ENCODE data around the gene FAM227B.
"Not testable (repeated sequence)": the region's sequence is repeated elsewhere in the genome, so short reads cannot be mapped to it uniquely, and the experiment has no call there.

FAM227B gene

DNA sequence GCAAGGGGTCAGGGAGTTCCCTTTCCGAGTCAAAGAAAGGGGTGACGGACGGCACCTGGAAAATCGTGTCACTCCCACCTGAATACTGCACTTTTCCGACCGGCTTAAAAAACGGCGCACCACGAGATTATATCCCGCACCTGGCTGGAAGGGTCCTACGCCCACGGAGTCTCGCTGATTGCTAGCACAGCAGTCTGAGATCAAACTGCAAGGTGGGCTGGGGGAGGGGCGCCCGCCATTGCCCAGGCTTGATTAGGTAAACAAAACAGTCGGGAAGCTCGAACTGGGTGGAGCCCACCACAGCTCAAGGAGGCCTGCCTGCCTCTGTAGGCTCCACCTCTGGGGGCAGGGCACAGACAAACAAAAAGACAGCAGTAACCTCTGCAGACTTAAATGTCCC is 266.2 kb downstream of the FAM227B start:
- not testable (repeated sequence) for DNase-seq

DNA sequence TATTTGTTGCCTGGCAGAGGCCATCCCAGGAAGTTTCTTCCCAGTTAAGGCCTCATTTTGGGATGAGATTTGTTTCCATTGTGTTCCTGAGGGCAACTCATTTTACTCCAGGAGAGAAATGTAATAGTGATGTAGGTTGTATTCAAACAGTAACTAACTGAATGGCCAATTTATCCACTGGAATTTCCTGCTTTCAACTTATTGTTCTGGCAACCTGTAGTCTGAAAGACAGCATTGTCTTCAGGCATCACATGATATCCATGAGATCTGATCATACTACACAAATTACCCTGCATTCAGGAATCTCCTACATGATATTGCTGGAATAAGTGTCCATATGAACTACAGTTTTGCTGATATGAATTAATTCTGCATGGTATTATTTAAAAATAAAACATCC is 277.1 kb downstream of the FAM227B start:
- no peak for DNase-seq

DNA sequence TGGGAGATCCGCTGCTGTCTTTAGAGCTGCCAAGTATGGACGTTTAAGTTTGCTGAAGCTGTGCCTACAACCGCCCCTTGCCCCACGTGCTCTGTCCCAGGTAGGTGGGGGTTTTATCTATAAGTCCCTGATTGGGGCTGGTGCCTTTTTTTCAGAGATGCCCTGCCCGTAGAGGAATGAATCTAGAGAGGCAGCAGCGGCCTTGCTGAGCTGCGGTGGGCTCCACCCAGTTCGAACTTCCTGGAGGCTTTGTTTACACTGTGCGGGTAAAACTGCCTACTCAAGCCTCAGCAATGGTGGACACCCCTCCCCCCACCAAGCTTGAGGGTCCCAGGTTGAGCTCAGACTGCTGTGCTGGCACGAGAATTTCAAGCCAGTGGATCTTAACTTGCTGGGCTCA is 281.0 kb downstream of the FAM227B start:
- DNase-seq, result no peak

DNA sequence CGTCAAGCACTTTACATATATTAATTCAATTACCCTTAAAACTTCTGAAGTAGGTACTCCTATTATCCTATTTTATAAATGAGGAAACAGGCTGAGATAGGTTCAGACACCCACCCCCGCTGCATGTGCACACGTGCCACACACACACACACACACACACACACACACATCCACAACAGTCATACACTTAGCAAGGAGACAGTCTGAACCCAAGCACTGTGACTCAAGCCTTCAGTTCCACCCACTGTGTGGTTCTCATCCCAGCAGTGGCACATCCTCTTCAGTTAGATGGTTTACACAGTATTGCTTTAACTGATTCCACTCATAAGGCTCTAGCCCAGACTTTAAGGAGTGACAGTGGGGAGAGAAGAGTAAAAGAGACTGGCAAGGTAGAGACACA is 288.7 kb downstream of the FAM227B start:
- no peak for DNase-seq

DNA sequence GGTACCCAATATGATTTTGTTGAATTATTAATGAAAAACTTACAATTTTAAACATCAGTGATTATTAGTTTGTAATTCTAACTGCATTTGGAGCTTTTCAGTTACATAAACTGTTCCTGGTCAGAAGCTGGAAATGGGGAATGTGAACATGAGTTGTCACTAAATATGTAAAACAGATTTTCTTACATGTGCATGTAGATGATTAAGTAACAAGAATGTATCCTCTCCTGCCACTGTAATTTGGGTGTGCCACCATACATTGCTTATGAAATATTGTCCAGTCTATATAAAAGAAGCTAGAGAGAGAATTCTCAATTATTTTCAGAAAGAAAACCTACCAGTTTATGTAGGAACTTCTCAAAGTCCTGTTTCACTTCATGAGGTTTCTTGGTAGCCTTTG is 289.2 kb downstream of the FAM227B start:
- no peak for DNase-seq

DNA sequence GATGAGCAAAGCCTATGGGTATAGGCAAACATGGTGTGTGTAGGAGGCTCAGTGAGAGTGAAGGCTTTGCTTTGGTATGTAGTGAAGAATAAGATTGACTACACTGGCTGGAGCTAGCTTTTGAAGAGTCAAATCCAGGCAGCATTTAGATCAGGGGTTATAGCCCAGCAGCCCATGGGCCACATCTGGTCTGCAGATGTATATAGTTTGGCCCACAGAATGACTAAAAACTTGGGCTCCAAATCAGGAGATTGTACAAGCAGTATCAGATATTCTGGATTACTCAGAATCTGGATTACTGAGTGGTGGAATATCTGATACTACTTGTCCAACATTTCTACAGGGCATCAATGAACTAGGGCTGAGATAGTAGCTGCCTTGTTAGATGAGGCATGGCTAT is 290.5 kb downstream of the FAM227B start:
- no peak for DNase-seq

DNA sequence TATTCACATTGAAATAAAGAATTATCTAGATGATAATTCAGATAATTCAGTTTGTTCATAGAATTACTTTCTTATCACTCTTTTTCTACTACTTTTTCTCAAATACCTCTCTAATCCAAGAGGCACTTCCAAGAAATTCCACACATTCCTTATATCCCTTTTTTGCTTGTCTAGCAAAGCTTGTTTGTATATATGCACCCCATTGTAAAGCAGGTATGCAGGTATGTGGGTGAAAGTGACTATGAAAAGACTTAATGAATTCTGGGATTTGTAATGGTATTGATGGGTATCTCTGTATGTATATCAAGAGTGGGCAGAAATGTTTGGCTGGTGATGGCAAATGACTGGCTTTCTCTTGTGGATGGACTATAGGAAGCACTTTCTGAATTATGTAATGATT is 291.7 kb downstream of the FAM227B start:
- DNase-seq, result no peak

DNA sequence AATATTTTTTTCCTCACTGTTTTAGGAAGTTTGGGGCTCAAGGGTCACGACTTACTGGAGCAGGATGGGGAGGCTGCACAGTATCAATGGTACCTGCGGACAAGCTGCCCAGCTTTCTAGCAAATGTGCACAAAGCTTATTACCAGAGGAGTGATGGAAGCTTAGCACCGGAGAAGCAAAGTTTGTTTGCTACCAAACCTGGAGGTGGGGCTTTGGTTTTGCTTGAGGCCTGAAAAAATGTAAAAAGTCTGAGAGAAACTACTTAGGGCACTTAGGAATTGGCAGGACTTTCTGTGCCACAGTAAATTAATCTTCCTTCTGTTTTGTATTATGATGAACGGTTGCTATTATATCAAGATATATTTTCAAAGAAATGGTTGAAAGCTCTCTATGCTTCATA is 292.7 kb downstream of the FAM227B start:
- DNase-seq, result no peak

DNA sequence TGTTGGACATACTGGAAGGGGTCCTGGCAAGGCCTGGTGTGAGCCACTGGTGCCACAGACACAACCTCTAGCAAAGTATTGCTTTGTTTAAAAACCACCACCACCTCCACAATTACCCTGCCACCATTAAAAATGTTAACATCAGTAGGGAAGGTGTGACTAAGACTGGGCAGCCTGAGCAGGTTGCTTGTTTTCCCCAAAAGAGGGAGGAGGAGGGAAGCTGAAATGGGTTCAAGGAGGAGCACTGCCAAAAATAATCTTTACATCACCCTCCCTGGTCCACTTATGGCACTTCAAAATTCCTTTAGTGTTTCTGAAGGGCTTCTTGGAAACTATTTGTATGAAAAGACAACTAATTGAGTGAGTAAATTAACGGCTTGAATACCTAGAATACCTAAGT is 297.4 kb downstream of the FAM227B start:
- no peak for DNase-seq

DNA sequence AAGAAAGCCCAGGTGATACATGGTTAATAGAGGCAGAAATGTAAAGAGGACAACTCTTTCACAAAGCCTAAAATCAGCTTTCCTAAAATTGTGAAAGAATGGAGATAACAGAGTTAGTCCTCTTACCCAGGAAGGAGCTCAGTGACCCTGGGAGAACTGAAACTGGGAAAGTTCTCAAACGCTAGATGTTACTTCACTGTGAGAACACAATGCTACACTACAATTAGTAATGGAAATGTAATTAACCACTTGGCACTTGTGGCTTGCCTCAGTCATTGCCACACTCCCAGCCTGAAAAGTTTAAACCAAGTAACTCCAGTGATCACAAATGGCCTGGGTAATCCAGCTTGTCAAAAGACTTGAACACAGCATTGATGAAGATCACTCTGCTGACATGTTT is 300.3 kb downstream of the FAM227B start:
- no peak for DNase-seq

DNA sequence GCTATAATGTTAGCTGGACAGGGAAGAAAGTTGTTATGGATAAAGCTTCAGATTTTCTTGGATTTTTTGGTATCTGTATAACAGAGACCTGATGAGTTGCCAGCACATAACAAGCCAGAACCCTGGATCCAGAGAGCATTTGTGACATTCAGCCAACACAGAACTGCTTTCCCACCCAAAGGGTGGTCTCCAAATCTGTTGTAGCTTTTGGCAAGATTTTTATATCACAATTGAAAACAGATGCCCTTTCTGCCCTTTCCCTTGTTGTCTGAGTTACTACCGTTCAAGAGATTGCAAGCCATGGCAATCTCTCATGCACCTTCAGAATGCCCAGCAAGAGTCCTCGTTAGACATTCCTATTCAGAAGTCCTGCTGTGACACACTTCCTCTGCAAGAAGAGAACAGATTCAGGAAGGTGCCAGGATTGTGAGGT is 305.2 kb downstream of the FAM227B start:
- DNase-seq, result no peak

DNA sequence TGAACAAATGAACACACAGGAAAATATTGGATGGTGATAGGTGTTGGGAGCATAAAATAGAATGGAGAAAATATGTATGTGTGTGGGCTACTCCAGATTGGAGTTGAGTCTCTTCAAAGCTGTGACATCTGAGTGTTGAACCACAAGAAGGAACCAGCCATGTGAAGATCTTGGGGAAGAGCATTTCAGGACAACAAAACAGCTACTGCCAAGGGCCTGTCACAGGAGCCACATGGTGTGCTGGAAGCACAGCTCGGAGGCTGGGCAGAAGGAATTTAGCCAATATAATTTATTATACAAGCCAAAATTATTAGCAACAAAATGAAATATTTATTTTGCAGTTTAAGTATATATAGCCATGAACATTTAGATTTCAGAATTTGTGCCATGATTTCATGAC is 305.9 kb downstream of the FAM227B start:
- DNase-seq, result no peak

DNA sequence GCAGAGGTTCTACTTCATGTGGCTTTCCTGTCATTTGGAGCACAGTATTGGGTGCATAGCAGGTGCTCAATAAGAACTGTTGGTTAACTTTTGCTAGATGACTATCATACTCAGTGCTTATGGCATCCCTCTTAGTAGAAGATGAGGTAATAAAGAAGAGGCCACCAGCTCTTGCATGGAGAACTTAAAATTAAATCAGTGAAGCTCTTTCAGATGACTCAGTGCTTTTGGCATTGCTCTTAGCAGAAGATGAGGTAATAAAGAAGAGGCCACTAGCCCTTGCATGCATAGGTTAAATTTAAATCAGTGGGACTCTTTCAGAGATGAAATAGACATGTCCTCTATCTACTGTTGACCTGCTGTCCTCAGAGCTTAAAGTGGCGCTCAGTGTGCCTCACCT is 307.0 kb downstream of the FAM227B start:
- DNase-seq, result no peak

DNA sequence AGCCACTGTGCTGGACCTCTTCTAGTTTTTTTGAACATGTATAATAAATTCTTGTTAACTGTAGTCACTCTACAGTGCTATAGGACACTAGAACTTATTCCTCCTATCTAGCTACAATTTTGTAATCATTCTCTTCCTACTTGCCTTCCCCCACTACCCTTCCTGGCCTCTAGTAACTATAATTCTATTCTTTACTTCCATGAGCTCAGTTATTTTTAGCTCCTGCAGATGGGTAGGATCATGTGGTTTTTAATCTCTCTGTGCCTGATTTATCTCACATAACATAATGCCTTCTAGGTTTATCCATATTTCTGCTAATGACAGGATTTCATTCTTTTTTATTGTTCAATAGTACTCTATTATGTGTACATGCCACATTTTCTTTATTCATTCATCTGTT is 310.7 kb downstream of the FAM227B start:
- no peak for DNase-seq

DNA sequence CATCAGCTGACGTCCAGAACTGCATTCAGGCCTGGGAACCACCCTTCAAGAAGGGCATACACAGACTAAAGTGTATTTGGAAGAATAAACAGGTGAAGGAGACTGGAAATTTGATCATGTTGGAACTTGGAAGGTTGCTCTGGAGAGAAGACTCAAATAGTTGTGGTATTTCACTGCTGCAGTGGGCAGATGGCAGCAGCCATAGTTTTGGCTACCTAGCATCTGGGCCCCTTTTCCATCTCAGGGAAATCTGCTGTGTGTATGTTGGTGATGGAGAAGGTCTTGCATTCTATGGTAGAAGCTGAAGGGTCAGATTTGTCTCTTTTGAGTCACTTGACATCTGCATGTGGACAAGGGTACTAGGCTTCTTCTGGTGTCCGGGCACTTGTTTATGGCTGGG is 311.9 kb downstream of the FAM227B start:
- no peak for DNase-seq

DNA sequence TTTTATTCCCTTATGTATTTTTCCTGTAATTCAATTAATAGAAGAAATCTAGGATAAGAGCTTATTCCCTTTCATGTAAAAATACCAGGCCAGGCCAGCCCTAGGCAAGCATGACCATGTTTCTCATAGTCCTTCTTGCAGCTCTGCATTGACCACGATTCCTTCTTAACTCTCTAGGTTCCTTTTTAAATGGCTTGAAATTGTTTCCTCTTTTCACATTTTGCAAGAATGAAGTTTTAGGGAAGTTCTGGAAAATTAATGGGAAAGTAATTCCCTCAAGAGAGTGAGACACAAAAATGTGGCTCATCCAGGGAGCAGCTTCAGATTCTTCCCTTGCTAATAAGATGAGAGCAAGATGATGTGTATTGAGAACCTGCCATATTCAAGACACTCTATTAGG is 314.1 kb downstream of the FAM227B start:
- DNase-seq, result no peak

DNA sequence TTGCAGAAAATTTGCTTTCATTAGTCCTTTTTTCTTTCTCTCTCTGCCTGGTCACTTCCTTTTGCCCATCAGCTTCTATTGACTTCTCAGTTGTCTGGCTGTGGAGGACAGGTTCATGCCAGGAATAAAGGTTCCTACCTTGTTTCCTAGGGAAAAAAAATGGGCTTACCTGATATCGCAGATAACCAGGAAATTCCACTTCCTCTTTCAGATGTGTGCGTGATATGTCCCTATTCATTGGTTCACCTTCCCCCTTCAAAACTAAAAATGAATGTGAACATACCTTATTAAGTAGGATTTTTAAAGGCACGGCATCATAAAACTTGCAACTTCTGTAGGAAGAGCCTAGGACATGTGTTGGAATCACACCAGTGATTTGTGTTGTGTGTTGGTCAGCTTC is 317.6 kb downstream of the FAM227B start:
- no peak for DNase-seq

DNA sequence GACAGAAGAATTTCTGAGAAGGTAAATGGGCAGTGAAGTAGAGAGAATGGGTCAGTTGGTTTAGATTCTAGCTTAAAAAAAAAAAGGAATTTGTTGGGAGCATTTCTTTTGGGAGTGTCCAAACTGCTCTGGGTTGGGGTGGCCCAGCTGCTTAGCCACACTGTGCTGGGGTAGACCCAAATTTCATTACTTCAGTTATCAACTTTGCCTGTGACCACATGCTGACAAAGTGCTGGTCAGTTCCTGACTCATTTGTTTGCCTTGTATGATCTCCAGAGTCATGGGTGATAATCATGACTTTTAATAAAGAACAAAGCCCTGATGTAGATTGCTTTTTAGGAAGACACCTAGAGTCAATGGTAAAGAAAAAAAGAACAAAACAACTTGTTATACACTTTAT is 319.1 kb downstream of the FAM227B start:
- no peak for DNase-seq

DNA sequence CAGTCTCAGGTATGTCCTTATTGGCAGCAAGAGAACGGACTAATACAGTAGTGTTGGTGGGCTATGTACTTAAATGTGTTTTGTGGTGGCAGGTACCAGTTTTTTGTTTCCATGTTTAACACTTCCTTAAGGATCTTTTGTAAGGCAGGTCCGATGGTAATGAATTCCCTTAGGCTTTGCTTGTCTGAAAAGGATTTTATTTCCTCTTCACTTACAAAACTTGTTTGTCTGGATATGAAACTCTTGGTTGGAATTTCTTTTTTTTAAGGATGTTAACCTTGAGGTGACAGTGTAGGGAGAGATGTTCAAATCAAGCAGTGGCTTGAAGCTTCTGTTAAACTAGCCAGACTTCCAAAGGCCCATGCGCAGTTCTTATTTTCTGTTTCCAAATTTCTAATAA is 319.8 kb downstream of the FAM227B start:
- DNase-seq, result no peak

DNA sequence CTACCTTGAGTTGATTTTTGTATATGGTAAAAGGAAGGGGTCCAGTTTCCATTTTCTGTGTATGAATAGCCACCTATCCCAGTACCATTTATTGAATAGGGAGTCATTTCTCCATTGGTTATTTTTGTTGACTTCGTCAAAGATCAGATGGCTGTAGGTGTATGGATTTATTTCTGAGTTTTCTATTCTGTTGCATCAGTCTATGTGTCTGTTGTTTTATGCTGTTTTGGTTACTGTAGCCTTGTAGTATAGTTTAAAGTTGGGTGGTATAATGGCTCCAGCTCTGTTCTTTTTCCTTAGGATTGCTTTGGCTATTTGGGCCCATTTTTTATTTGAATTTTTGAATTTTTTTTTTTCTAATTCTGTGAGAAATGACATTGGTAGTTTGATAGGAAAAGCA is 323.0 kb downstream of the FAM227B start:
- no peak for DNase-seq

DNA sequence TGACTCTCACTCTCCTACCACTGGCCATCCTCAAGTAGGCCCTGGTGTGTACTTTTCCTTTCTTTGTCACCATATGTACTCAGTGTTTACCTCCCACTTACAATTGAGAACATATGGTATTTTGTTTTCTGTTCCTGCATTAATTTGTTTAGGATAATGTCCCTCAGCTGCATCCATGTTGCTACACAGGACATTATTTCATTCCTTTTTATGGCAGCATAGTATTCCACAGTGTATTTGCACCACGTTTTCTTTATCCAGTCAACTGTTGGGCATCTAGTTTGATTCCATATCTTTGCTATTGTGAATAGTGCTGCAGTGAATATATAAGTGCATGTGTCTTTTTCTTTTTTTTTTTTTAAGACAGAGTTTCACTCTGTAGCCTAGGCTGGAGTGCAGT is 324.4 kb downstream of the FAM227B start:
- DNase-seq, result no peak

DNA sequence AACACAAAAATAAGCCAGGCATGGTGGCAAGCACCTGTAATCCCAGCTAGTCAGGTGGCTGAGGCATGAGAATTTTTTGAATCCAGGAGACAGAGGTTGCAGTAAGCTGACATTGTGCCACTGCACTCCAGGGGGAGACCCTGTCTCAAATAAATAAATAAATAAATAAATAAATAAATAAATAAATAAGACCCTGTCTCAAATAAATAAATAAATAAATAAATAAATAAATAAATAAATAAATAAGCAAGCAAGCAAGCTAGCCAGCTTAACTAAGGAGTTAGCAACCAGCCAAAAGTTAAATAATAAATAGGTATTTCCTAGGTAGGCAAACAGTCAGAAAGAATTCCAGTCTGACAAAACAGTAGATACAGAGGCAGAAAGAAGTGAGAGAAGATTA is 326.7 kb downstream of the FAM227B start:
- no peak for DNase-seq

DNA sequence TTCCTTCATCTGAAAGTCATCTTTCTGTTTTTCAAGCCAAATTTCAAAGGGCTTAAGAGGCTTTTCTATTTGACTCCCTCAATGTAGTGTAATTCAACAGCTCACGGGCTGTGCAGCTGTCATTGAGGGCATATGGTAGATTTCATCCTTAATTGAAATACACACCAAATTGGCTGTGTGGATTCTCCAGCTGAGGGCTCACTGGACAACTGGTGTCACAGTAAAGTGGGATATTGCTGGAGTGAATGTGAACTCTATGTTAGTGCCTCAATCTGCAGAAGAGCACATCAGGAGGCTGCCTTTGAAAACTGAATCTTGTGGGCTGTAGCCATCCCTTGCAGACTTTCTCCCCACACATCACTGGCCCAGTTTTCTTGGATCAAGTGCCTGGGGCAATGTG is 330.4 kb downstream of the FAM227B start:
- no peak for DNase-seq

DNA sequence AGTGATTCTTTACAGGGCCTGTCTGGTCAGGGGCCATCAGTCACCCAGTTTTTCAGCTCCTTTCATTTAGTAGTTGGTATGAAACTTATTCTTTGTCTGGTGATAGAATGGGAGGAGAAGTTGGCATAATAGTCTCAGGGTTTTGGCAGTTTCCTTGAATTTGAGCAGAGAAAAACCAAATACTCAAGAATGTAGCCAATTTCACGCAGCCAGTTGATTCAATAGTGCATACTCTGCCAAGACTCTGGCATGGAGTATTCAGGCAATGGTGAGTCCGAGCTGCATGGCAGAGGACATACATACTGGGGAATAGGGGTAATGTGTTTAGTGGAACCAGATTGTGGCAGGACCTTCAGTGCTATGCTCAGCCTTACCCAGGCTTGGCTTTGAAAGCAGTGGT is 332.2 kb downstream of the FAM227B start:
- DNase-seq, result no peak

DNA sequence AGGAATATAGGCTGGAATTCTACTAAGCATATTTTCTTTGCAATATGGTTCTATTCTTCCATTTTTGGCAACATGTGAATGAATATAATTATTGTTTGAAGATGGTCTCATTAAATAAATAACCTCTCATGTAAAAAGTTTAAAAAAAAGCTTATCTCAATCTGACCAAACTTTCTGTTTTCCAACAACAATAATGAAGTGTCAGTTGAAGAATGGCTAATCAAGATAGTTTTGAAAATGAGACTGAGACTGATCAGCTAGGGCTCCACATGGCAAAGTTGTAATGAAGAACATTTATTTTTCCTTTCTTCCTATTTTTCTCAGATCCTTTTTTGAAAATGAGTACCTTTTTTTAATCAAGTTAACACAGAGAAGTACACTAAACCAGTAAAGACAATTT is 333.1 kb downstream of the FAM227B start:
- no peak for DNase-seq

DNA sequence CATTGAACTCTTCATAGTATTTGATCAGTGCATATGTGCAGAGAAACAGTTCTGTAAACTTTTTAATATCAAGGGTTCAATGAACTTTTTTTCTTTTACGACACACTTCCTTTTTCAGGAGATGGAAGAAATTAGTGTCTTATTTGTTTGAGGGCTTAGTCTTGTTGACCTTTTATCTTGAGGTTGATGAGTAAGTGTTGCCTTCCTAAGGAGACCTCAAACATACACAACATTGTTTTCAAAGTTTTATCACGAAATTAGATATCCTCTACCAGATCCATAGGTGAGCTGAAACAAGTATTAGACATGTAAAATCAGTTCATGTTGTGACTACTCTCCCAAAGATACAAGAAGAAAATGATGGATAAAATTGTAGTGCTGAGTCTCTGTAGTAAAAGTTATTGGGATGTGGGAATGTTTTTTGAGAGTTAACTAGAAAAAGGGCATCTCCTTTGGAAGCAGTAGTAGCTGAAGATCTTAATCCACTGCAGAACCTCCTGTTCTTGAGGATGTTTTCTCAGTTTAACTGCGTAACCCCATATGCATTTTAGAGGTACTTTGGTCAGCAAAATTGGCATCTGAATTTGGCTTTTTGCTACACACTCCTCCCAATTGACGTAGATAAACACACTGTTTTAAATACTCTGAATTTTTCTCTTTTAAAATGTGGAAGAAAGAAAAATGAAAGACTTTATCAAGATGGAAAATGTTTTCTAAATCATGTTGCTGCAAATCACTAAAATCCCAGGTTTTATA is 333.8 kb downstream of the FAM227B start:
- peak in 1 of 2 donors; percentile 16 for DNase-seq

Measured in bone marrow (tissue), 2 donors.